ENCODE data around the gene EXOC4.
A peak's percentile ranks its signal among the peaks of the same experiment; 100 is the strongest.
"Not testable (repeated sequence)": the region's sequence is repeated elsewhere in the genome, so short reads cannot be mapped to it uniquely, and the experiment has no call there.

EXOC4 gene

GRCh38 chr7:133252858-133253518, at the start of gene EXOC4:
TSS of gene EXOC4 (plus strand) at chr7:133253078.
- Histone ChIP-seq H3K27ac (ENCODE audit: low read depth in 2 of 2, low read length in 2 of 2) (peak within 1 kb of the TSS; percentile 33 to 66), H3K9me3 (ENCODE audit: control insufficient read depth in 2 of 2, low read length in 2 of 2) (no peaks in the 10 kb centered on the region), H3K4me3 (ENCODE audit: low read length in 2 of 2) (peak within 1 kb of the TSS; percentile 75 to 89), H3K4me1 (ENCODE audit: control insufficient read depth in 2 of 2, insufficient read depth in 2 of 2, low read length in 2 of 2) (peaks cover 0 to 4% of the 10 kb centered on the region in 2 donors), H3K27me3 (ENCODE audit: control insufficient read depth in 2 of 2, insufficient read depth in 2 of 2, low read length in 2 of 2) (no peaks in the 10 kb centered on the region), H3K36me3 (ENCODE audit: control insufficient read depth in 2 of 2, insufficient read depth in 2 of 2, low read length in 2 of 2) (no peaks in the 10 kb centered on the region), H3K9ac (ENCODE audit: low read depth in 1 of 2, low read length in 2 of 2) (peak within 1 kb of the TSS; percentile 70 to 87)

- no peak overlapping the region for H3K4me3 ChIP-seq (ENCODE audit: low read length in 2 of 2)
- H3K27ac ChIP-seq (ENCODE audit: low read depth in 2 of 2, low read length in 2 of 2): no peak overlapping the region
- no peaks in the 10 kb centered on the region for H3K9me3 ChIP-seq (ENCODE audit: control insufficient read depth in 2 of 2, low read length in 2 of 2)
- no peak overlapping the region for H3K9ac ChIP-seq (ENCODE audit: low read depth in 1 of 2, low read length in 2 of 2)
- no peaks in the 10 kb centered on the region for H3K4me1 ChIP-seq (ENCODE audit: control insufficient read depth in 2 of 2, insufficient read depth in 2 of 2, low read length in 2 of 2)
- no peaks in the 10 kb centered on the region for H3K36me3 ChIP-seq (ENCODE audit: control insufficient read depth in 2 of 2, insufficient read depth in 2 of 2, low read length in 2 of 2)
- H3K27me3 ChIP-seq (ENCODE audit: control insufficient read depth in 2 of 2, insufficient read depth in 2 of 2, low read length in 2 of 2): no peaks in the 10 kb centered on the region
Observed at GRCh38 chr7:133203490-133203889, 49.4 kb upstream of the EXOC4 start.

GRCh38 chr7:133207687-133208086, 45.2 kb upstream of the EXOC4 start:
- no peaks in the 10 kb centered on the region for H3K9me3 ChIP-seq (ENCODE audit: control insufficient read depth in 2 of 2, low read length in 2 of 2)
- H3K36me3 ChIP-seq (ENCODE audit: control insufficient read depth in 2 of 2, insufficient read depth in 2 of 2, low read length in 2 of 2): no peaks in the 10 kb centered on the region
- H3K4me3 ChIP-seq (ENCODE audit: low read length in 2 of 2): no peak overlapping the region
- no peaks in the 10 kb centered on the region for H3K27me3 ChIP-seq (ENCODE audit: control insufficient read depth in 2 of 2, insufficient read depth in 2 of 2, low read length in 2 of 2)
- no peak overlapping the region for H3K9ac ChIP-seq (ENCODE audit: low read depth in 1 of 2, low read length in 2 of 2)
- no peak overlapping the region for H3K27ac ChIP-seq (ENCODE audit: low read depth in 2 of 2, low read length in 2 of 2)
- H3K4me1 ChIP-seq (ENCODE audit: control insufficient read depth in 2 of 2, insufficient read depth in 2 of 2, low read length in 2 of 2): no peaks in the 10 kb centered on the region

GRCh38 chr7:133210817-133211216, 42.1 kb upstream of the EXOC4 start:
- not testable (repeated sequence) for H3K27ac ChIP-seq (ENCODE audit: low read depth in 2 of 2, low read length in 2 of 2); H3K4me1 ChIP-seq (ENCODE audit: control insufficient read depth in 2 of 2, insufficient read depth in 2 of 2, low read length in 2 of 2); H3K9ac ChIP-seq (ENCODE audit: low read depth in 1 of 2, low read length in 2 of 2); H3K9me3 ChIP-seq (ENCODE audit: control insufficient read depth in 2 of 2, low read length in 2 of 2); H3K4me3 ChIP-seq (ENCODE audit: low read length in 2 of 2); H3K36me3 ChIP-seq (ENCODE audit: control insufficient read depth in 2 of 2, insufficient read depth in 2 of 2, low read length in 2 of 2); H3K27me3 ChIP-seq (ENCODE audit: control insufficient read depth in 2 of 2, insufficient read depth in 2 of 2, low read length in 2 of 2)

GRCh38 chr7:133213772-133214171, 39.1 kb upstream of the EXOC4 start:
- not testable (repeated sequence) for H3K27me3 ChIP-seq (ENCODE audit: control insufficient read depth in 2 of 2, insufficient read depth in 2 of 2, low read length in 2 of 2); H3K4me3 ChIP-seq (ENCODE audit: low read length in 2 of 2); H3K9ac ChIP-seq (ENCODE audit: low read depth in 1 of 2, low read length in 2 of 2); H3K9me3 ChIP-seq (ENCODE audit: control insufficient read depth in 2 of 2, low read length in 2 of 2); H3K36me3 ChIP-seq (ENCODE audit: control insufficient read depth in 2 of 2, insufficient read depth in 2 of 2, low read length in 2 of 2); H3K27ac ChIP-seq (ENCODE audit: low read depth in 2 of 2, low read length in 2 of 2); H3K4me1 ChIP-seq (ENCODE audit: control insufficient read depth in 2 of 2, insufficient read depth in 2 of 2, low read length in 2 of 2)

GRCh38 chr7:133217773-133218172, 35.1 kb upstream of the EXOC4 start:
- H3K27ac ChIP-seq (ENCODE audit: low read depth in 2 of 2, low read length in 2 of 2): no peak overlapping the region
- H3K9ac ChIP-seq (ENCODE audit: low read depth in 1 of 2, low read length in 2 of 2): no peak overlapping the region
- no peaks in the 10 kb centered on the region for H3K36me3 ChIP-seq (ENCODE audit: control insufficient read depth in 2 of 2, insufficient read depth in 2 of 2, low read length in 2 of 2)
- H3K4me1 ChIP-seq (ENCODE audit: control insufficient read depth in 2 of 2, insufficient read depth in 2 of 2, low read length in 2 of 2): no peaks in the 10 kb centered on the region
- H3K4me3 ChIP-seq (ENCODE audit: low read length in 2 of 2): no peak overlapping the region
- H3K9me3 ChIP-seq (ENCODE audit: control insufficient read depth in 2 of 2, low read length in 2 of 2): no peaks in the 10 kb centered on the region
- H3K27me3 ChIP-seq (ENCODE audit: control insufficient read depth in 2 of 2, insufficient read depth in 2 of 2, low read length in 2 of 2): no peaks in the 10 kb centered on the region

GRCh38 chr7:133230591-133231194, 22.2 kb upstream of the EXOC4 start:
- H3K9me3 ChIP-seq (ENCODE audit: control insufficient read depth in 2 of 2, low read length in 2 of 2): no peaks in the 10 kb centered on the region
- no peaks in the 10 kb centered on the region for H3K4me1 ChIP-seq (ENCODE audit: control insufficient read depth in 2 of 2, insufficient read depth in 2 of 2, low read length in 2 of 2)
- H3K27ac ChIP-seq (ENCODE audit: low read depth in 2 of 2, low read length in 2 of 2): no peak overlapping the region
- no peak overlapping the region for H3K4me3 ChIP-seq (ENCODE audit: low read length in 2 of 2)
- H3K9ac ChIP-seq (ENCODE audit: low read depth in 1 of 2, low read length in 2 of 2): no peak overlapping the region
- no peaks in the 10 kb centered on the region for H3K27me3 ChIP-seq (ENCODE audit: control insufficient read depth in 2 of 2, insufficient read depth in 2 of 2, low read length in 2 of 2)
- H3K36me3 ChIP-seq (ENCODE audit: control insufficient read depth in 2 of 2, insufficient read depth in 2 of 2, low read length in 2 of 2): no peaks in the 10 kb centered on the region

- no peak overlapping the region for H3K9ac ChIP-seq (ENCODE audit: low read depth in 1 of 2, low read length in 2 of 2)
Observed at GRCh38 chr7:133233142-133233541, 19.7 kb upstream of the EXOC4 start.

GRCh38 chr7:133234961-133235875, 17.7 kb upstream of the EXOC4 start:
- H3K9ac ChIP-seq (ENCODE audit: low read depth in 1 of 2, low read length in 2 of 2): no peak overlapping the region
- H3K27ac ChIP-seq (ENCODE audit: low read depth in 2 of 2, low read length in 2 of 2): no peak overlapping the region
- H3K9me3 ChIP-seq (ENCODE audit: control insufficient read depth in 2 of 2, low read length in 2 of 2): no peaks in the 10 kb centered on the region
- H3K27me3 ChIP-seq (ENCODE audit: control insufficient read depth in 2 of 2, insufficient read depth in 2 of 2, low read length in 2 of 2): no peaks in the 10 kb centered on the region
- no peaks in the 10 kb centered on the region for H3K36me3 ChIP-seq (ENCODE audit: control insufficient read depth in 2 of 2, insufficient read depth in 2 of 2, low read length in 2 of 2)
- no peak overlapping the region for H3K4me3 ChIP-seq (ENCODE audit: low read length in 2 of 2)
- H3K4me1 ChIP-seq (ENCODE audit: control insufficient read depth in 2 of 2, insufficient read depth in 2 of 2, low read length in 2 of 2): no peaks in the 10 kb centered on the region

More at GRCh38 chr7:133233142-133233541, 19.7 kb upstream of the EXOC4 start:
- Histone ChIP-seq H3K9me3 (ENCODE audit: control insufficient read depth in 2 of 2, low read length in 2 of 2) (no peaks in the 10 kb centered on the region), H3K27me3 (ENCODE audit: control insufficient read depth in 2 of 2, insufficient read depth in 2 of 2, low read length in 2 of 2) (no peaks in the 10 kb centered on the region), H3K36me3 (ENCODE audit: control insufficient read depth in 2 of 2, insufficient read depth in 2 of 2, low read length in 2 of 2) (no peaks in the 10 kb centered on the region), H3K4me3 (ENCODE audit: low read length in 2 of 2) (no peak overlapping the region), H3K27ac (ENCODE audit: low read depth in 2 of 2, low read length in 2 of 2) (no peak overlapping the region), H3K4me1 (ENCODE audit: control insufficient read depth in 2 of 2, insufficient read depth in 2 of 2, low read length in 2 of 2) (no peaks in the 10 kb centered on the region)

- no peaks in the 10 kb centered on the region for H3K36me3 ChIP-seq (ENCODE audit: control insufficient read depth in 2 of 2, insufficient read depth in 2 of 2, low read length in 2 of 2)
- H3K27ac ChIP-seq (ENCODE audit: low read depth in 2 of 2, low read length in 2 of 2): no peak overlapping the region
- H3K9me3 ChIP-seq (ENCODE audit: control insufficient read depth in 2 of 2, low read length in 2 of 2): no peaks in the 10 kb centered on the region
- no peak overlapping the region for H3K4me3 ChIP-seq (ENCODE audit: low read length in 2 of 2)
- H3K27me3 ChIP-seq (ENCODE audit: control insufficient read depth in 2 of 2, insufficient read depth in 2 of 2, low read length in 2 of 2): no peaks in the 10 kb centered on the region
- H3K9ac ChIP-seq (ENCODE audit: low read depth in 1 of 2, low read length in 2 of 2): no peak overlapping the region
- no peaks in the 10 kb centered on the region for H3K4me1 ChIP-seq (ENCODE audit: control insufficient read depth in 2 of 2, insufficient read depth in 2 of 2, low read length in 2 of 2)
Observed at GRCh38 chr7:133237545-133237944, 15.3 kb upstream of the EXOC4 start.
